ENCODE results near the gene SLC5A11.
"Not testable (repeated sequence)": the region's sequence is repeated elsewhere in the genome, so short reads cannot be mapped to it uniquely, and the experiment has no call there.

DNA sequence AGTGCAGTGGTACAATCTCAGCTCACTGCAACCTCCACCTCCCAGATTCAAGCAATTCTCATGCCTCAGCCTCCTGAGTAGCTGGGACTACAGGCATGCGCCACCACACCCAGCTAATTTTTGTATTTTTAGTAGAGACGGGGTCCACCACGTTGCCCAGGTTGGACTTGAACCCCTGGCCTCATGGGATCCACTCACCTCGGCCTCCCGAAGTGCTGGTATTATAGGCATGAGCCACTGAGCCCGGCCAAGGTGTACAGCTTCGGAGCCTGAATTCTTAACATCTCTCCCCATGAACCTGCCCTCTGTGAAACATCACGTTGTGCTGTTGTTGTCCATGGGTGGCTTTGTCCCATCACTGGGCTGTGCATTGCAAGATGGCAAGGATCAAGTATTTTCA lies 11.1 kb downstream of the SLC5A11 start:
- TF ChIP-seq, protein P1, sequence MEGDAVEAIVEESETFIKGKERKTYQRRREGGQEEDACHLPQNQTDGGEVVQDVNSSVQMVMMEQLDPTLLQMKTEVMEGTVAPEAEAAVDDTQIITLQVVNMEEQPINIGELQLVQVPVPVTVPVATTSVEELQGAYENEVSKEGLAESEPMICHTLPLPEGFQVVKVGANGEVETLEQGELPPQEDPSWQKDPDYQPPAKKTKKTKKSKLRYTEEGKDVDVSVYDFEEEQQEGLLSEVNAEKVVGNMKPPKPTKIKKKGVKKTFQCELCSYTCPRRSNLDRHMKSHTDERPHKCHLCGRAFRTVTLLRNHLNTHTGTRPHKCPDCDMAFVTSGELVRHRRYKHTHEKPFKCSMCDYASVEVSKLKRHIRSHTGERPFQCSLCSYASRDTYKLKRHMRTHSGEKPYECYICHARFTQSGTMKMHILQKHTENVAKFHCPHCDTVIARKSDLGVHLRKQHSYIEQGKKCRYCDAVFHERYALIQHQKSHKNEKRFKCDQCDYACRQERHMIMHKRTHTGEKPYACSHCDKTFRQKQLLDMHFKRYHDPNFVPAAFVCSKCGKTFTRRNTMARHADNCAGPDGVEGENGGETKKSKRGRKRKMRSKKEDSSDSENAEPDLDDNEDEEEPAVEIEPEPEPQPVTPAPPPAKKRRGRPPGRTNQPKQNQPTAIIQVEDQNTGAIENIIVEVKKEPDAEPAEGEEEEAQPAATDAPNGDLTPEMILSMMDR (optimal IDR thresholded peaks at IDR 0.05 in 1 of 3, IDR thresholded peaks at IDR 0.05 in 1 of 3, conservative IDR thresholded peaks at IDR 0.05 in 1 of 3; ENCODE audit: extremely low read depth in 1 of 3, insufficient read depth in 2 of 3, low read length in 3 of 3): not testable (repeated sequence)
- not testable (repeated sequence) for TF ChIP-seq EZH2 (IDR thresholded peaks at IDR 0.05; ENCODE audit: low read length)

All from keratinocyte (primary cell).